SKM-1 treated with dmso at 0.1 percent for 144 hours (cell line): ENCODE data around the gene FIGNL1.
A peak's percentile ranks its signal among the peaks of the same experiment; 100 is the strongest.
"Not testable (repeated sequence)": the region's sequence is repeated elsewhere in the genome, so short reads cannot be mapped to it uniquely, and the experiment has no call there.

Source experiments
- DNase-seq: peaks from one replicate; lab custom pipeline; 2025; ENCODE audit not compliant: unreplicated experiment; lab: John Stamatoyannopoulos, UW

FIGNL1 gene

DNA sequence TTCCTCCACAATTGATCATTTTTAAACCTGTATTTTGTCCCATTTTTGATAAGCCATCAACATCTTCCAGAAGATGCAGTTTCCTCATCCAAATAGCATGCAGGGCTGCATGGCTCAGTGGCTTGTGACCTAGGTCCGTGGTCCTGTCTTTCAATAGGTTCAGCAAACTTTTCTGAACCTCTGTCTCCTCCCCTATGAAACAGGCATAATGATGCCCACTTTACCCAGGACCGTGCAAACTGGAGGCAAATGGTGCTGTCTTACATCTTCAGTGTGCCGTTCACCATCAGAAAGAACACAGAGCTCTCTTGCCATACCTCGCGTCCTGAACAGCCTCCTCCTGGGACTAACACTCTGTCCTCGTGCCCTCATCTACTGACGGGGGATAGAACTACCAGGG is 22.3 kb upstream of the FIGNL1 start:
- no peak for DNase-seq

DNA sequence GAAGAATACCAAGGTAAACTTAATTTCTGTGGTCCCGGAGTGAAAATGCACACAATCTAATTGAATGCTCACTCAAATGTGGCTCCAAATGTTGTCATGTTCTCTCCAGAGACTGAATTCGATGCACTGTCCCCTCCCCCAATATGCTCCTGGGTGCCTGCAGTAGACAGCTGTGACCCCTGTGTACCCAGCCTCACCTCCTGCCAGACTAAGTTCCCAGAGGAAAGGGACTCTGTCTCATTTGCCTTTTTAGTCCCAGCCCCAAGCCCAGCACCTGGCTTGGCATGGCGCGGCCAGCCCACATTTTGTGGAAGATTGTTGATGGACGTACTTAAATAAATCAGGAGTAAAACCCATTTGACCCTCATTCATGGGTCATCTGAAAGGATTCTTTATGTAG is 21.8 kb upstream of the FIGNL1 start:
- no peak for DNase-seq

GRCh38 chr7:50470250-50471163 is 20.4 kb upstream of the FIGNL1 start:
- DNase-seq, result no peak

DNA sequence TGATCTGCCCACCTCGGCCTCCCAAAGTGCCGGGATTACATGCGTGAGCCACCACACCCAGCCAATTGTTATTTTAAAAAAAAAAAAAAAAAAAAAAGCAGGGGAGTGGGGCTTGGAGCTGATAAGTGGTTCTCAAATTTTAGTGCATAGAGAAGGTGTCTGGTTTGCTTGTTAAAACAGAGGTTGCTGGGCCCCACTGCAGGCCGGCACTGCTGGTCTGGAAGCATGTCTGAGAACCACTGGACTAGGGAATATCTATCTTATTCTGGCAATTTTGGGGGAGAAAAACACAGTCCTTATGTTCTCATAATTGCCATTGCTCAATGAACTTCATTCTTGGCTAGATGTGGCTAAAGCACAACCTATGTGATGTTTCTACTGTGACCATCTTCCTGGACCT is 19.0 kb upstream of the FIGNL1 start:
- no peak for DNase-seq

- peak; percentile 73 for DNase-seq
Observed at GRCh38 chr7:50467817-50468610, 17.9 kb upstream of the FIGNL1 start.

DNA sequence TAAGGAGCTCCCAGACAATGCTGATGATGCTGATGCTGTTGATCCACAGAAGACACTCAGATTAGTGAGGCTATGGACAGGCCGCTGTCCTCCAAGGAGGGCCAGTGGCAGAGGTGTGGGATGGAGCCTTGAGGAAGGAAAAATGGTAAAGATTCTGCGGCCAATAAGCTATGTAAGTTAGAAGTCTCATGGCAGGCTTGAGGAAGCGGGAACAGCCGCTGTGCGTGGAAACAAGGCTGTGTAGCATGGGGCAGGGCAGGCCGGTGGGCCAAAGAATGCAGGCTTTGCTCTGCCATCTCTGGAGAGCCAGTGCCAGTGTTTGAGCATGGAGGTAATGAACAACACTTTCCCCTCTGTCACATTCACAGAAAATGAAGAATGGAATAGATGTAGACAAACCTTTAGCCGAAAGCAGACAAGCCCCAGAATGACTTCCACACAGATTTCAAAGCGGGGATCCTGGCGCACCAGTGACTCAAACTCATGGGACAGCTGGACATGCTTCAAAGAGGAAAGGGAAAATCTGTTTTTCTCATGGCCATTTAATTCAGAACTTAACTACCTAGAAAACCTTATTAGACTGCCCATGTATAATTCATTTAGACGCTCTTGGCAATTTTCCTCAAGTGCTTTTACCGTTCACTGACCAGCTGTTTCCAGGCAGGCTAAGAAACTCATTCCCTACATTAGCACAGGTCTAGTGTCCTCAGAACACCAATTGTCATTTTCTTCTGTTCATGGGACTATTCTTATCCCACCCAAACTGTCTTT is 16.9 kb upstream of the FIGNL1 start:
- DNase-seq, result no peak

DNA sequence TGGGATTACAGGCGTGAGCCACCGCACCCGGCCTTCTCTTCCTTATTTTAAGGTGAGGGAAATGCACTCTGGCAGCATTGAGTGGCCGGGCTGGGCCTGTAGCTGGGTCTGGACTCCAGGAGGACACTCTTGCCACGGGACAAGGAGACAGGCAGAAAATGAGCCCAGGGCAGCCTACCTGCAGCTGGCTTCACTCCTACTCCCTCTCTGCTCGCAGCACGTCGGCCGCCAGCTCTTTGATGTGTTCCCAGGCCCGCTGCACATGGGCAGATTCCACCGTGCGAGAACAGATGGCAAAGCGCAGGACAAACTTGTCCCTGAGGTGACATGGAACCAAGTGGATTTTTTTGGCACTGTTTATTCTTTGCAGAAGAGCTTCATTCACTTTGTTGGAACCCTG is 12.9 kb upstream of the FIGNL1 start:
- no peak for DNase-seq

GRCh38 chr7:50462361-50462760 is 12.2 kb upstream of the FIGNL1 start:
- DNase-seq, result no peak

DNA sequence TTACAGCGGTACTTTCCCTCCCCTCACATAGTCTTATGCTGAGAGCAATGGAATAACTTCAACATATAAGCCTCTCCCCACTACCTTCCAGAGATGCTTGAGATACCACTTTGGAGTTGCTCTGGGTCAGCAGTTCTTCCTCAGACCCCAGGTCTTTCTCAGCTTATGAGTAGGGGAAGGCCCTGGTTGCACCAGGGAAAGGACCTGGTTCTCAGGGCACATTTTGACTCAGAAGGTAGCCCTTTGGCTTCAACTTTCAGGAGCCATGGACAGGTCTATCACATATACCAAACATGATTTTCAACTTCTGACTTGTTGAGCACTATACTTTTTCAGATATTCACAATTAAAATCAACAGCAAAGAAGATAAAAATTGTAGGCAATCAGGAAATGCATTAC is 11.5 kb upstream of the FIGNL1 start:
- no peak for DNase-seq

- DNase-seq, result not testable (repeated sequence)
Observed at GRCh38 chr7:50459183-50459582, 9.0 kb upstream of the FIGNL1 start.

- DNase-seq, result not testable (repeated sequence)
Observed at GRCh38 chr7:50458651-50459050, 8.5 kb upstream of the FIGNL1 start.

DNA sequence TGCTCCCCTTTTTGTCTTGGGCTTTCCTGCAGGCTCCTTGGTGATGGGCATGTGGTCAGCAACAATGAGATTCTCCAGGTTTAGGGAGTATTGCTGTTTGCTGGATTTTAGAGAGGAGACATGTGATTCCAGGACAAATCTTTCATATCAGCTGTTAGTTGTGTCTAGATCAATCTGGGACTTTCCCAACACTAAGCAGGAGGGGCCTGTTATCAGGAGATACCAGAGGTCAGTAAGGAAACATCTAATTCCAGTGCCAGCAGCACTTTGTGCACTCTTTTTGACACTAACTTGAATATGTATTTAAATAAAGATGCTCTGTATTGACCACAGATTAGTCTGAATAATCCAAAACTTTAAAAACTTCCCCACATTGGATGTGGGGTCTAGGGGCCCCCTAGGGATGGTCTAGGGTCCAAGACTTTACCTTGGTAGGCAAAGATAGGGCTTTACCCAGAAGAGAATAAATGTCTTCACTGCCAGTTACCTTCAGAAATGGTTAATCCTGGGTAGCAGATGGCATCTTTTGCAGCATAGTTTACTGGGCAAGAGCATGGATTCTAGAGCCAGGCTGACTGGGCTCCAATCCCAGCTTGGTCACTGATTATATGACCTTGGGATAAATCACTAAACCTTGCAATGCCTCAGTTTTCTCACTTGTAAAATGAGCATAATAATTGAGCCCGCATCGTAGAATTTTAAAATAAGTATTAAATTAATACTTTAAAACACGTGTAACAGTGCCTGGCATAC is 6.4 kb upstream of the FIGNL1 start:
- DNase-seq, result no peak

DNA sequence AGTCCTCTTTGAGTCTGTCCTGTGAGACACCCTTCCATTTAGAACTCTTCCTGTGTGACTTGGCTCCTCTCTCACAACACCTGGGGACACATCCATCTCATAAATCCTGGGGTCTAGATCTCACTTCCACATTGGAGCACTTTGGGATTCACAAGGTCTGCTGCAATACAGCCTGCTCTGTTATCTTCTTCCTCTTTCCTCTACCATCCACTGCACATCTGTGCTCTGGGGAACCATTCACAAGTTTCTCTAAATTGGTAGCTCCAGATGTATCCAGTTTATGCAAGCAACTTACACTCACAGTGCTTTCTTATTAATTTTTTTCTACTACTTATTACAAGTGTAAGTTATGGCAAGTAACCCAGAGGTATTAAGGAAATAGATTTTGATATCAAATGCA is 5.5 kb upstream of the FIGNL1 start:
- no peak for DNase-seq

DNA sequence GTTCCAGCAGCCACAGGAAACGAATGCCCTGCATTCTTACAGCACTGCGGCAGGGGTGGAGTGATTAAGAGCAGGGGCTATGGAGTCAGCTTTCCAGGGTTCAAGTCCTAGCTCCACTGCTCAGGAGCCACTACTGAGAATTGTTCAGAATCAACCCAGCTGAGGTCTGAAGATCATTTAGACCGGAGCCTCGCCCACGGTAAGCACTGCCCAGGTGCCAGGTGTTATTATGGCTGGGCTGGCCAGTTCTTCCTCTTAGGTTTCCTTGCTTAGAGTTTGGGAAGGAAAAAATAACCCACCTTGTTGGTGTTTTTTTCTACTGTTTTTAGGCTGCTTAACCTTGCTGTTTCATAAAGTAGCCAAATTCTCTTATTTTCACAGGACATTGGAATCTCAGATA is 4.8 kb upstream of the FIGNL1 start:
- DNase-seq, result no peak

- no peak for DNase-seq
Observed at GRCh38 chr7:50450590-50451032, 461 bp upstream of the FIGNL1 start.

DNA sequence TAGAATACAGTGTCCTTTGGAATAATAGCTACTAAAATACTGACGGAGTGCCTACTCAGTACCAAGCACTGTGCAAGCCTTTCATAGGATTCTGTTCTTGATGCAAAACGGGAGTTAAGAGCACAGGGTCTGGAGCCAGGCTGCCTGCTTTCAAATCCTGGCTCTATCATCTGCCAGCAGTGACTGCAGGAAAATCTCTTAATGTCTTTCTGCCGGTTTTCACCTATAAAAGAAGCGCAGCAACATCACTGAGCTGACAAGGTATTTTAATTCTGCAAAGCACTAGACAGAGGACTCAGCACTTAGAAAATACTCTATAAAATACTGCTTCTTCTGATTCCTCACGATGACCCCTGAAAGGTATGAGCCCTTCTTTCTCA is 659 bp downstream of the FIGNL1 start:
- no peak for DNase-seq

DNA sequence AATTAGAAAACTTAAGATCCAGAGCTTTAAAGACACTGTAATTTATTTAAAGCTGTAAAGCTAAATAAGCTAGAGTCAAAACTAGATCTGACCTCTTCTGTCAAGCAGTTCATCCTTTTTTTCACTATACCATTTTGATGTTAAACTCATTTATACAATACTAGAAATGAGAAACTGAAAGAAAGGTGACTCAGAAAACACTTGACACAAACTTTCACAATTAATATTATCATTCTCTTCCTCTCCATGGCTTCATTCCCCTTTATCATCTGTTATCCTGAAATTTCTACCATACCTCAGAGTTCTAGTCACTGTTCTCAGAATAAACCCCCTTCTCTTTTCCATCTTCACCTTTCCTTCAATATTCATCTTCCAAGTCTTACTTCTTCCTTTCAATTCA is 1.3 kb downstream of the FIGNL1 start:
- DNase-seq, result no peak

- no peak for DNase-seq
Observed at GRCh38 chr7:50446542-50446960, 3.6 kb downstream of the FIGNL1 start.

DNA sequence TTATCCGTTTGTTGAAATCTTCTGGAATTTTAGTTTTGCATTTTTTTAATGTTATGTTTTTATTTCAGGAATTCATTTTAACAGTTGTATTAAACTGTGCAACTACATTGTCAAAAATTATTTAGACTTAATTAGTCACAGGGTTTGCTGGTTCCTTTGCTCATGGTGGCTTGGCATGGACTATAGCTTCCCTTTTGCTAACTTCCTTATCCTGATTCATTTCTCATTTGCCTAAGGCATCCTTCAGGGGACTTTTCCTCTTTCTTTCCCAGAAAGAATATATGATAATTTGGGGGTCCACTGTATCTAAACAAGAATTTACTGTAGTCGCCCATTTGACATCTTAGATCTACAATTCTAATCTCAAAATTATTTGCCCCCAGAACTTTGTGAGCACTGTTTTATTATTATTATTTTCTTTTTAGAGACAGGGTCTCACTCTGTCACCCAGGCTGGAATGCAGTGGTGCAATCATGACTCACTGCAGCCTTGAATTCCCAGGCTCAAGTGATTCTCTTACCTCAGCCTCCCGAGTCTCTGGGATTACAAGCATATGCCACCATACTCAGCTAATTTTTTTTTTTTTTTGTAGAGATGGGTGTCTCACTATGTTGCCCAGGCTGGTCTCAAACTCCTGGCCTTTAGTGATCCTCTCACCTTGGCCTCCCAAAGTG is 13.9 kb downstream of the FIGNL1 start:
- DNase-seq, result peak; percentile 12

GRCh38 chr7:50431722-50432305 is 18.3 kb downstream of the FIGNL1 start:
- no peak for DNase-seq
